ENCODE measurements around the gene PRKACG. TPM values are rescaled to one million over a fixed set of nuclear protein-coding genes. Genes with fewer than 3 reads are reported as not detected.
A peak's percentile ranks its signal among the peaks of the same experiment; 100 is the strongest.
"Not testable (repeated sequence)": the region's sequence is repeated elsewhere in the genome, so short reads cannot be mapped to it uniquely, and the experiment has no call there.

Gene PRKACG
- total RNA-seq, 1 donor from 2014 or later = not detected

GRCh38 chr9:69054989-69055388 is 41.1 kb upstream of the PRKACG start:
- no peak overlapping the region for H3K27ac Mint-ChIP-seq (ENCODE audit: unreplicated experiment)

GRCh38 chr9:69050936-69051335 is 37.0 kb upstream of the PRKACG start:
- not testable (repeated sequence) for DNase-seq (ENCODE audit: low spot score); H3K36me3 Mint-ChIP-seq (ENCODE audit: low read depth); H3K9me3 Mint-ChIP-seq (ENCODE audit: low read depth); H3K4me3 Mint-ChIP-seq (ENCODE audit: unreplicated experiment); H3K27me3 Mint-ChIP-seq (ENCODE audit: low read depth); H3K27ac Mint-ChIP-seq (ENCODE audit: unreplicated experiment)
- peaks cover 21% of the 10 kb centered on the region for H3K4me1 Mint-ChIP-seq (ENCODE audit: low read depth)

More at GRCh38 chr9:69054989-69055388, 41.1 kb upstream of the PRKACG start:
- Mint-ChIP-seq H3K4me3 (ENCODE audit: unreplicated experiment) (no peak overlapping the region), H3K4me1 (ENCODE audit: low read depth) (peaks cover 11% of the 10 kb centered on the region), H3K27me3 (ENCODE audit: low read depth) (no peaks in the 10 kb centered on the region), H3K9me3 (ENCODE audit: low read depth) (no peaks in the 10 kb centered on the region), H3K36me3 (ENCODE audit: low read depth) (peaks cover 5% of the 10 kb centered on the region)
- TF ChIP-seq CTCF (IDR thresholded peaks at IDR 0.05) = no peak
- DNase-seq (ENCODE audit: low spot score) = no peak

GRCh38 chr9:69049094-69049493 is 35.2 kb upstream of the PRKACG start:
- Mint-ChIP-seq H3K4me3 (ENCODE audit: unreplicated experiment) (no peak overlapping the region), H3K4me1 (ENCODE audit: low read depth) (peaks cover 23% of the 10 kb centered on the region), H3K36me3 (ENCODE audit: low read depth) (peaks cover 5% of the 10 kb centered on the region), H3K9me3 (ENCODE audit: low read depth) (no peaks in the 10 kb centered on the region), H3K27me3 (ENCODE audit: low read depth) (no peaks in the 10 kb centered on the region), H3K27ac (ENCODE audit: unreplicated experiment) (no peak overlapping the region)
- no peak for DNase-seq (ENCODE audit: low spot score)
- no peak for TF ChIP-seq CTCF (IDR thresholded peaks at IDR 0.05)

- peak overlapping the region; percentile 54 for H3K27ac Mint-ChIP-seq (ENCODE audit: unreplicated experiment)
- no peak for DNase-seq (ENCODE audit: low spot score)
- peak; percentile 38 for TF ChIP-seq CTCF (IDR thresholded peaks at IDR 0.05)
- peaks cover 23% of the 10 kb centered on the region for H3K4me1 Mint-ChIP-seq (ENCODE audit: low read depth)
- H3K27me3 Mint-ChIP-seq (ENCODE audit: low read depth) = no peaks in the 10 kb centered on the region
- no peaks in the 10 kb centered on the region for H3K9me3 Mint-ChIP-seq (ENCODE audit: low read depth)
- no peak overlapping the region for H3K4me3 Mint-ChIP-seq (ENCODE audit: unreplicated experiment)
- peaks cover 5% of the 10 kb centered on the region for H3K36me3 Mint-ChIP-seq (ENCODE audit: low read depth)
Observed at GRCh38 chr9:69047371-69047770, 33.5 kb upstream of the PRKACG start.

DNA sequence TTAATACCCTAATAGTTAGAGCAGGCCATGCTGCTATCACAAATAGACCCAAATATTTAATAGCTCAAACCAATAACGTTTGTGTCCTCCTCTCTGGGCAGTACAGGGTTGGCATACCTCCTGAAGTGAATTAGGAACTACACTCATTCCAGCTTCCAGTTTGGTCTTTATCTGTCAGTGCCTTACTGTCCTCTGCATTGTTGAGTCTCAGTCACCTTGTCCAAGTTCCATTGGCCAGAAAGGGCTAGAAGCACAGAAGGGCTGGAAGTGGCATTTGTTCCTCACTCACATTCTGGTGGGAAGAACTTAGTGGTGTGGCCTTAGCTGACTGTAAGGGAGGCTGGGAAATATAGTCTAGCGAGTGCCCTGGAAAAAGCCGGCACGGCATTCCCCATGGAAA is 32.8 kb upstream of the PRKACG start:
- no peak for TF ChIP-seq CTCF (IDR thresholded peaks at IDR 0.05)
- H3K9me3 Mint-ChIP-seq (ENCODE audit: low read depth) = no peaks in the 10 kb centered on the region
- peaks cover 23% of the 10 kb centered on the region for H3K4me1 Mint-ChIP-seq (ENCODE audit: low read depth)
- DNase-seq (ENCODE audit: low spot score) = no peak
- no peaks in the 10 kb centered on the region for H3K27me3 Mint-ChIP-seq (ENCODE audit: low read depth)
- no peak overlapping the region for H3K27ac Mint-ChIP-seq (ENCODE audit: unreplicated experiment)
- no peak overlapping the region for H3K4me3 Mint-ChIP-seq (ENCODE audit: unreplicated experiment)
- peaks cover 5% of the 10 kb centered on the region for H3K36me3 Mint-ChIP-seq (ENCODE audit: low read depth)

DNA sequence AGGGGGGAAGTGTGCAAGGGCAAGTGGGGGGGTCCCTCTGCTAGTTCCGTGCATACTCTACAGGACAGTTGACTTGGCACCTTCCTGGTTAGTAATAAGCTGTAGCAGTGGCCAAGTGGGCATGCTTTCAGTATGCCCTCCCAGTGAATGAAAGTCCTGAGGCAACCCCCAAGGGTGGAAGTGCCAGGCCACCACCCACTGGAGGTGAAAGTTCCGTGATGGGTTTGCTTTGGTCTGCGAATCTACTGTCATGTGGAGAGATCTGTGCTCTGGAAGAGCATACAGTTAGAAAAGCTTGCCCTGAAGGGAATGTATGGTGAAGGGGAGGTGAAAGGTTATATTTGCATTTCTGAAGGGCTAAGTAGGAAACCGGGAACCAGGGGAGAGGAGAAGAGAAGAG is 31.9 kb upstream of the PRKACG start:
- Mint-ChIP-seq H3K27me3 (ENCODE audit: low read depth) (no peaks in the 10 kb centered on the region), H3K9me3 (ENCODE audit: low read depth) (no peaks in the 10 kb centered on the region), H3K27ac (ENCODE audit: unreplicated experiment) (no peak overlapping the region), H3K4me1 (ENCODE audit: low read depth) (peaks cover 23% of the 10 kb centered on the region), H3K36me3 (ENCODE audit: low read depth) (peaks cover 5% of the 10 kb centered on the region), H3K4me3 (ENCODE audit: unreplicated experiment) (no peak overlapping the region)
- no peak for TF ChIP-seq CTCF (IDR thresholded peaks at IDR 0.05)
- DNase-seq (ENCODE audit: low spot score) = no peak

Data from chondrocyte (in vitro differentiated cells).